Keratinocyte (primary cell): ENCODE results near the gene VEGFA. TPM values are rescaled to one million over a fixed set of nuclear protein-coding genes. Genes with fewer than 3 reads are reported as not detected.

Experiments
- DNase-seq: peaks from one replicate; pipeline ENCODE4 v3.0.0-alpha.2; 2011; ENCODE audit warnings: low read depth, missing footprints, low spot score
- FAIRE-seq: peaks from 2 replicates; lab custom pipeline; 2011; peaks lifted over from hg19 to GRCh38; lab: Jason Lieb, UNC
- H2AFZ ChIP-seq: 2 replicates; pipeline ENCODE4 v1.6.0; 2012; ENCODE audit warnings: low read length, control low read depth, inconsistent platforms; ENCODE audit not compliant: control insufficient read depth
- H3K27ac ChIP-seq: 2 replicates; pipeline ENCODE4 v1.5.1; 2011; ENCODE audit warnings: low read length; ENCODE audit not compliant: control insufficient read depth, insufficient read depth
- H3K27me3 ChIP-seq: 3 replicates; pipeline ENCODE4 v1.6.0; 2011; ENCODE audit warnings: low read length; ENCODE audit not compliant: control insufficient read depth, insufficient read depth; ENCODE audit errors: extremely low read depth
- H3K36me3 ChIP-seq, 2 experiments: 2 replicates in 1 of 2; 3 replicates in 1 of 2; pipeline ENCODE4 v1.5.1; 2011; ENCODE audit warnings: low read length in 2 of 2, mild to moderate bottlenecking in 1 of 2; ENCODE audit not compliant: control insufficient read depth in 2 of 2, insufficient read depth in 2 of 2; ENCODE audit errors: extremely low read depth in 1 of 2
- H3K4me1 ChIP-seq: 3 replicates; pipeline ENCODE4 v1.5.1; 2011; ENCODE audit warnings: low read length; ENCODE audit not compliant: control insufficient read depth, insufficient read depth; ENCODE audit errors: extremely low read depth
- H3K4me2 ChIP-seq: 3 replicates; pipeline ENCODE4 v1.6.0; 2011; ENCODE audit warnings: low read depth, low read length; ENCODE audit not compliant: control insufficient read depth, insufficient read depth; ENCODE audit errors: extremely low read depth
- H3K4me3 ChIP-seq, 3 experiments: fragments of 200-600 bp in 1 of 3; sonication (generic) in 1 of 3; 2 replicates in 2 of 3; 3 replicates in 1 of 3; pipeline ENCODE4 v1.5.1; 2011 to 2016; ENCODE audit warnings: low read length in 3 of 3, mild to moderate bottlenecking in 3 of 3, control low read depth in 2 of 3, inconsistent platforms in 1 of 3, low read depth in 1 of 3, mixed read lengths in 1 of 3, mixed run types in 1 of 3, moderate library complexity in 1 of 3; ENCODE audit not compliant: control insufficient read depth in 2 of 3, insufficient read depth in 2 of 3; ENCODE audit errors: extremely low read depth in 1 of 3
- H3K79me2 ChIP-seq: 2 replicates; pipeline ENCODE4 v1.6.0; 2012; ENCODE audit warnings: low read length; ENCODE audit not compliant: control insufficient read depth, insufficient read depth
- H3K9ac ChIP-seq: 3 replicates; pipeline ENCODE4 v1.6.0; 2011; ENCODE audit warnings: low read length; ENCODE audit not compliant: control insufficient read depth, insufficient read depth; ENCODE audit errors: extremely low read depth
- H3K9me1 ChIP-seq: 3 replicates; pipeline ENCODE4 v1.6.0; 2011; ENCODE audit warnings: low read length; ENCODE audit not compliant: control insufficient read depth, insufficient read depth; ENCODE audit errors: extremely low read depth
- H3K9me3 ChIP-seq: 2 replicates; pipeline ENCODE4 v1.5.1; 2012; ENCODE audit warnings: low read depth, low read length; ENCODE audit not compliant: control insufficient read depth
- H4K20me1 ChIP-seq: 3 replicates; pipeline ENCODE4 v1.6.0; 2011; ENCODE audit warnings: low read length; ENCODE audit not compliant: control insufficient read depth, insufficient read depth; ENCODE audit errors: extremely low read depth
- EZH2 ChIP-seq: IDR thresholded peaks from one replicate; pipeline ENCODE4 v1.6.1; 2012; ENCODE audit warnings: inconsistent platforms, mild to moderate bottlenecking, low read length, moderate library complexity
- dilution Hi-C: fragments of 300-500 bp; cut with MboI; formaldehyde crosslinking; loops from one replicate; pipeline ENCODE4 v1.7.0; 2020; ENCODE audit warnings: low sequenced_read_pairs; ENCODE audit not compliant: extremely low pct_ligation_motif_present
- polyA plus RNA-seq, 5 experiments: library from polyadenylated mRNA; depleted of rRNA in 3 of 5; stranded (reverse) in 3 of 5; stranded (forward) in 1 of 5; unstranded in 1 of 5; fragments of >200 nt; gene quantifications; 1 replicate in 1 of 5; 2 replicates in 3 of 5; 3 replicates in 1 of 5; pipeline versions ENCODE4 v1.2.1 to v1.2.3, GENCODE V29; 2011 to 2012; ENCODE audit warnings: missing spikeins in 2 of 5, low read depth in 1 of 5, low replicate concordance in 1 of 5
- TF ChIP-seq, protein P1 (sequence below), 3 experiments: IDR thresholded peaks in 1 of 3; conservative IDR thresholded peaks in 1 of 3; optimal IDR thresholded peaks in 1 of 3; 2 replicates in 2 of 3; 3 replicates in 1 of 3; pipeline versions ENCODE3 to v1.5.1; 2011; ENCODE audit warnings: low read length in 3 of 3, mild to moderate bottlenecking in 3 of 3, moderate library complexity in 2 of 3, control low read depth in 1 of 3, inconsistent platforms in 1 of 3; ENCODE audit not compliant: insufficient read depth in 2 of 3; ENCODE audit errors: extremely low read depth in 1 of 3

The VEGFA gene
- polyA plus RNA-seq, 1 donor (not counting 4 experiments of a cell fraction or from before 2014, with no cell fraction given) = 149 TPM

- FAIRE-seq = no peak
- Histone ChIP-seq H3K9me3 (no peaks in the 10 kb centered on the region), H2AFZ (no peak overlapping the region), H3K79me2 (peaks cover 11% of the 10 kb centered on the region), H3K4me2 (no peak overlapping the region), H3K27me3 (no peaks in the 10 kb centered on the region), H3K27ac (no peak overlapping the region), H4K20me1 (peaks cover 32% of the 10 kb centered on the region), H3K9ac (no peak overlapping the region), H3K4me1 (no peaks in the 10 kb centered on the region), H3K36me3 (peaks cover 37 to 38% of the 10 kb centered on the region in 2 experiments), H3K9me1 (no peaks in the 10 kb centered on the region), H3K4me3 (no peak overlapping the region)
- DNase-seq = no peak
- TF ChIP-seq, protein P1, sequence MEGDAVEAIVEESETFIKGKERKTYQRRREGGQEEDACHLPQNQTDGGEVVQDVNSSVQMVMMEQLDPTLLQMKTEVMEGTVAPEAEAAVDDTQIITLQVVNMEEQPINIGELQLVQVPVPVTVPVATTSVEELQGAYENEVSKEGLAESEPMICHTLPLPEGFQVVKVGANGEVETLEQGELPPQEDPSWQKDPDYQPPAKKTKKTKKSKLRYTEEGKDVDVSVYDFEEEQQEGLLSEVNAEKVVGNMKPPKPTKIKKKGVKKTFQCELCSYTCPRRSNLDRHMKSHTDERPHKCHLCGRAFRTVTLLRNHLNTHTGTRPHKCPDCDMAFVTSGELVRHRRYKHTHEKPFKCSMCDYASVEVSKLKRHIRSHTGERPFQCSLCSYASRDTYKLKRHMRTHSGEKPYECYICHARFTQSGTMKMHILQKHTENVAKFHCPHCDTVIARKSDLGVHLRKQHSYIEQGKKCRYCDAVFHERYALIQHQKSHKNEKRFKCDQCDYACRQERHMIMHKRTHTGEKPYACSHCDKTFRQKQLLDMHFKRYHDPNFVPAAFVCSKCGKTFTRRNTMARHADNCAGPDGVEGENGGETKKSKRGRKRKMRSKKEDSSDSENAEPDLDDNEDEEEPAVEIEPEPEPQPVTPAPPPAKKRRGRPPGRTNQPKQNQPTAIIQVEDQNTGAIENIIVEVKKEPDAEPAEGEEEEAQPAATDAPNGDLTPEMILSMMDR (optimal IDR thresholded peaks at IDR 0.05 in 1 of 3, IDR thresholded peaks at IDR 0.05 in 1 of 3, conservative IDR thresholded peaks at IDR 0.05 in 1 of 3; ENCODE audit: extremely low read depth in 1 of 3, insufficient read depth in 2 of 3, low read length in 3 of 3) = no peak
- TF ChIP-seq EZH2 = no peak
- dilution Hi-C loops = no loop called here
These were observed 15.9 kb downstream of the VEGFA start for GRCh38 chr6:43785904-43786303.

GRCh38 chr6:43786664-43787329, 16.8 kb downstream of the VEGFA start:
- H3K79me2 ChIP-seq = peaks cover 8% of the 10 kb centered on the region
- no peaks in the 10 kb centered on the region for H3K27me3 ChIP-seq
- H2AFZ ChIP-seq = no peak overlapping the region
- H3K4me2 ChIP-seq = no peak overlapping the region
- H3K27ac ChIP-seq = no peak overlapping the region
- H3K4me1 ChIP-seq = no peaks in the 10 kb centered on the region
- TF ChIP-seq EZH2 = no peak
- TF ChIP-seq, protein P1 (optimal IDR thresholded peaks at IDR 0.05 in 1 of 3, IDR thresholded peaks at IDR 0.05 in 1 of 3, conservative IDR thresholded peaks at IDR 0.05 in 1 of 3; ENCODE audit: extremely low read depth in 1 of 3, insufficient read depth in 2 of 3, low read length in 3 of 3) = no peak
- dilution Hi-C loops = no loop called here
- no peak overlapping the region for H3K9ac ChIP-seq
- no peaks in the 10 kb centered on the region for H3K9me3 ChIP-seq
- peaks cover 30 to 31% of the 10 kb centered on the region in 2 experiments for H3K36me3 ChIP-seq
- peaks cover 27% of the 10 kb centered on the region for H4K20me1 ChIP-seq
- H3K4me3 ChIP-seq = no peak overlapping the region
- FAIRE-seq = peak; percentile 23
- no peaks in the 10 kb centered on the region for H3K9me1 ChIP-seq
- no peak for DNase-seq
